ENCODE data around the gene PI4KB. TPM values are rescaled to one million over a fixed set of nuclear protein-coding genes. Genes with fewer than 3 reads are reported as not detected.

Gene PI4KB
- total and polyA plus RNA-seq, 4 donors = 25.0 to 65.2 (median 45.3) TPM

DNA sequence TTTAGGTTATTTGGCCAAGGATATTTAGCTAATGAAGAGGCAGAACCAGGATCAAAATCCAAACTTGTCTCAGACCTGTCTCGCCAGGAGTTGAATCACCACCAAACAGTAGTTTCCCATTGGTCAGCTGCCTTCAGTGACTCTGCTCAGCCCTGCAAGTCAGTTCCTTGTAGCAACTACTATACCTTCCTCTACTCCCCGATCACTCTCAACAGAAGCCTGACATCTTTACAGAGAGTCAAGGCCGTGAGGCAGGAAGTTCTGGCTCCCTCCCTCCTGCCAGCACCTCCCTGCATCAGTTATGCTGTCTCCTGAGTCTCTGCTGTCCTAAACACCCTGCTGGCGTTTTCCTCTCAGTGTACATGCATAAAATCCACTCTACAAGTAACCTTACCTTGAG lies 59.5 kb downstream of the PI4KB start:
- Histone ChIP-seq H3K27me3 (ENCODE audit: control insufficient read depth in 3 of 3, insufficient read depth in 3 of 3, low read length in 2 of 3) (no peaks in the 10 kb centered on the region), H3K4me1 (ENCODE audit: control insufficient read depth in 5 of 5, insufficient read depth in 5 of 5, low read length in 5 of 5) (no peaks in the 10 kb centered on the region), H3K9me3 (ENCODE audit: control insufficient read depth in 4 of 4, insufficient read depth in 3 of 4, low read length in 3 of 4) (no peaks in the 10 kb centered on the region), H3K27ac (ENCODE audit: low read depth in 1 of 2, low read length in 1 of 2) (no peak overlapping the region), H3K36me3 (ENCODE audit: control insufficient read depth in 4 of 4, insufficient read depth in 4 of 4, low read length in 4 of 4) (peaks cover 13 to 49% (median 30%) of the 10 kb centered on the region in 4 donors), H3K9ac (ENCODE audit: insufficient read depth in 1 of 2, low read length in 2 of 2) (no peak overlapping the region), H3K4me3 (no peak overlapping the region)
- no peak for ATAC-seq (ENCODE audit: insufficient read depth, low FRiP score)
- no peak for DNase-seq
- TF ChIP-seq, protein P1, sequence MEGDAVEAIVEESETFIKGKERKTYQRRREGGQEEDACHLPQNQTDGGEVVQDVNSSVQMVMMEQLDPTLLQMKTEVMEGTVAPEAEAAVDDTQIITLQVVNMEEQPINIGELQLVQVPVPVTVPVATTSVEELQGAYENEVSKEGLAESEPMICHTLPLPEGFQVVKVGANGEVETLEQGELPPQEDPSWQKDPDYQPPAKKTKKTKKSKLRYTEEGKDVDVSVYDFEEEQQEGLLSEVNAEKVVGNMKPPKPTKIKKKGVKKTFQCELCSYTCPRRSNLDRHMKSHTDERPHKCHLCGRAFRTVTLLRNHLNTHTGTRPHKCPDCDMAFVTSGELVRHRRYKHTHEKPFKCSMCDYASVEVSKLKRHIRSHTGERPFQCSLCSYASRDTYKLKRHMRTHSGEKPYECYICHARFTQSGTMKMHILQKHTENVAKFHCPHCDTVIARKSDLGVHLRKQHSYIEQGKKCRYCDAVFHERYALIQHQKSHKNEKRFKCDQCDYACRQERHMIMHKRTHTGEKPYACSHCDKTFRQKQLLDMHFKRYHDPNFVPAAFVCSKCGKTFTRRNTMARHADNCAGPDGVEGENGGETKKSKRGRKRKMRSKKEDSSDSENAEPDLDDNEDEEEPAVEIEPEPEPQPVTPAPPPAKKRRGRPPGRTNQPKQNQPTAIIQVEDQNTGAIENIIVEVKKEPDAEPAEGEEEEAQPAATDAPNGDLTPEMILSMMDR (IDR thresholded peaks at IDR 0.05; ENCODE audit: control extremely low read depth, extremely low read depth) = no peak
- WGBS, 2 donors = 66 to 74% methylated on average over 4 of the region's 4 CpGs

DNA sequence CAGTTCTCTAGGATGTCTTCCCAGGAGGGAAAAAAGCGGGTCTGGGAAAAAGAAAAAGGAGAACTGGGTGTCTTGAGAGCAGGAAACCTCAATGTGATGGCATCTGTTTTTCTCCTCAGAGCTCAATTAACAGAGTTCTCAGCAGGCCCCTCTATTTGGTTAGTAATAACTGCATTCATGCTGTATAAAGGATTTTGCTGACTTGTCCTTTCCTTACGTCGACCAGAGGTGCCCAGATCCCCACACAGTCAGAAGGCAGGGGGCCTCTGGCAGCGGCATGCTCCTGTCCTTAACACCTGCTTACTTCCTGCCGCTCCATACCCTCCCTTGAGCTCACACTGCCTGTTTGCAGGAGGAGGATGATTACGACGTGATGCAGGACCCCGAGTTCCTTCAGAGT lies 60.4 kb downstream of the PI4KB start:
- no peaks in the 10 kb centered on the region for H3K4me1 ChIP-seq (ENCODE audit: control insufficient read depth in 5 of 5, insufficient read depth in 5 of 5, low read length in 5 of 5)
- no peak overlapping the region for H3K9ac ChIP-seq (ENCODE audit: insufficient read depth in 1 of 2, low read length in 2 of 2)
- TF ChIP-seq, protein P1 (IDR thresholded peaks at IDR 0.05; ENCODE audit: control extremely low read depth, extremely low read depth) = no peak
- H3K27ac ChIP-seq (ENCODE audit: low read depth in 1 of 2, low read length in 1 of 2) = no peak overlapping the region
- 78 to 79% methylated on average over 8 of the region's 8 CpGs for WGBS, 2 donors
- no peaks in the 10 kb centered on the region for H3K27me3 ChIP-seq (ENCODE audit: control insufficient read depth in 3 of 3, insufficient read depth in 3 of 3, low read length in 2 of 3)
- DNase-seq = no peak
- H3K4me3 ChIP-seq = no peak overlapping the region
- H3K36me3 ChIP-seq (ENCODE audit: control insufficient read depth in 4 of 4, insufficient read depth in 4 of 4, low read length in 4 of 4) = peaks cover 13 to 52% (median 35%) of the 10 kb centered on the region in 4 donors
- no peaks in the 10 kb centered on the region for H3K9me3 ChIP-seq (ENCODE audit: control insufficient read depth in 4 of 4, insufficient read depth in 3 of 4, low read length in 3 of 4)
- no peak for ATAC-seq (ENCODE audit: insufficient read depth, low FRiP score)

DNA sequence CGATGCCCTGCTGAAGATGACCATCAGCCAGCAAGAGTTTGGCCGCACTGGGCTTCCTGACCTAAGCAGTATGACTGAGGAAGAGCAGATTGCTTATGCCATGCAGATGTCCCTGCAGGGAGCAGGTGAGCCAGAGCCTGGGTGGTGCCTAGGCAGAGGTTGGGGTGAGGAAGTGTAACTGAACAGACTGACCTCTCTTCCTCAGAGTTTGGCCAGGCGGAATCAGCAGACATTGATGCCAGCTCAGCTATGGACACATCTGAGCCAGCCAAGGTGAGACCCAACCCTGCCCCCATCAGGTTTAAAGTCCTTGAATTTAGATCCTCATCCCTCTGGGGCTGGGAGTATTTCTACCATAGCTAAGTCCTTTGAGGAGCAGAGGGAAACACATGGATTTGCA lies 60.9 kb downstream of the PI4KB start:
- H3K27ac ChIP-seq (ENCODE audit: low read depth in 1 of 2, low read length in 1 of 2) = no peak overlapping the region
- H3K27me3 ChIP-seq (ENCODE audit: control insufficient read depth in 3 of 3, insufficient read depth in 3 of 3, low read length in 2 of 3) = no peaks in the 10 kb centered on the region
- WGBS, 2 donors = 91 to 92% methylated on average over 3 of the region's 3 CpGs
- DNase-seq = no peak
- no peaks in the 10 kb centered on the region for H3K4me1 ChIP-seq (ENCODE audit: control insufficient read depth in 5 of 5, insufficient read depth in 5 of 5, low read length in 5 of 5)
- H3K36me3 ChIP-seq (ENCODE audit: control insufficient read depth in 4 of 4, insufficient read depth in 4 of 4, low read length in 4 of 4) = peaks cover 13 to 50% (median 35%) of the 10 kb centered on the region in 4 donors
- TF ChIP-seq, protein P1 (IDR thresholded peaks at IDR 0.05; ENCODE audit: control extremely low read depth, extremely low read depth) = no peak
- H3K4me3 ChIP-seq = no peak overlapping the region
- no peak for ATAC-seq (ENCODE audit: insufficient read depth, low FRiP score)
- no peaks in the 10 kb centered on the region for H3K9me3 ChIP-seq (ENCODE audit: control insufficient read depth in 4 of 4, insufficient read depth in 3 of 4, low read length in 3 of 4)
- H3K9ac ChIP-seq (ENCODE audit: insufficient read depth in 1 of 2, low read length in 2 of 2) = no peak overlapping the region

Measured in lung (tissue), 12 donors.